SJSA1 (cell line): ENCODE results near the gene RPLP2. TPM values are rescaled to one million over a fixed set of nuclear protein-coding genes. Genes with fewer than 3 reads are reported as not detected.

Experiments used
- DNase-seq, 2 experiments: peaks; one replicate each; pipeline ENCODE4 v3.0.0-alpha.2; 2015 to 2020; ENCODE audit warnings: low spot score in 2 of 2, low read depth in 1 of 2
- H3K27ac ChIP-seq: fragments of 250-450 bp; sonication (Bioruptor Pico); 2 replicates; pipeline ENCODE4 v1.5.1; 2020; ENCODE audit warnings: mild to moderate bottlenecking, moderate library complexity
- H3K27me3 ChIP-seq: fragments of 250-450 bp; sonication (Bioruptor Pico); replicated peaks from 2 replicates; pipeline ENCODE4 v1.5.1; 2020; ENCODE audit warnings: mild to moderate bottlenecking, moderate library complexity
- H3K36me3 ChIP-seq: fragments of 250-450 bp; sonication (Bioruptor Pico); 2 replicates; pipeline ENCODE4 v1.5.1; 2020; ENCODE audit warnings: mild to moderate bottlenecking
- H3K4me1 ChIP-seq: fragments of 250-450 bp; sonication (Bioruptor Pico); replicated peaks from 2 replicates; pipeline ENCODE4 v1.6.1; 2021; ENCODE audit warnings: mild to moderate bottlenecking
- H3K4me3 ChIP-seq: fragments of 250-450 bp; sonication (Bioruptor Pico); 2 replicates; pipeline ENCODE4 v1.5.1; 2020; ENCODE audit warnings: mild to moderate bottlenecking
- H3K9me3 ChIP-seq: fragments of 250-450 bp; sonication (Bioruptor Pico); replicated peaks from 2 replicates; pipeline ENCODE4 v1.5.1; 2020; ENCODE audit warnings: mild to moderate bottlenecking
- total RNA-seq: library from RNA; depleted of rRNA; stranded (reverse); fragments of >200 nt; shearing (Covaris generic); gene quantifications from 2 replicates; pipeline ENCODE4 v1.2.3, GENCODE V29; 2014

Gene RPLP2
- total RNA-seq, 1 experiment from 2014 or later: 706 TPM

- no peak overlapping the region for H3K27ac ChIP-seq
- H3K36me3 ChIP-seq: peaks cover 3% of the 10 kb centered on the region; the same call in 1 of the 2 replicates
- no peaks in the 10 kb centered on the region for H3K27me3 ChIP-seq
- no peak for DNase-seq
- peaks cover 9% of the 10 kb centered on the region for H3K4me1 ChIP-seq
- H3K9me3 ChIP-seq: no peaks in the 10 kb centered on the region
- H3K4me3 ChIP-seq: no peak overlapping the region
These were observed 30.5 kb upstream of the RPLP2 start for GRCh38 chr11:778976-779954.

- Histone ChIP-seq H3K4me3 (no peak overlapping the region), H3K36me3 (peaks cover 3% of the 10 kb centered on the region; the same call in 1 of the 2 replicates), H3K27ac (no peak overlapping the region), H3K4me1 (peaks cover 9% of the 10 kb centered on the region), H3K9me3 (no peaks in the 10 kb centered on the region), H3K27me3 (no peaks in the 10 kb centered on the region)
- DNase-seq: no peak
These were observed 29.7 kb upstream of the RPLP2 start for GRCh38 chr11:779955-780532.

GRCh38 chr11:782264-783174, 27.2 kb upstream of the RPLP2 start:
- Histone ChIP-seq H3K27ac (no peak overlapping the region), H3K4me3 (no peak overlapping the region), H3K4me1 (peaks cover 5% of the 10 kb centered on the region), H3K27me3 (no peaks in the 10 kb centered on the region), H3K9me3 (no peaks in the 10 kb centered on the region), H3K36me3 (peaks cover 3% of the 10 kb centered on the region; the same call in 1 of the 2 replicates)
- no peak for DNase-seq

GRCh38 chr11:783581-784015, 26.2 kb upstream of the RPLP2 start:
- no peaks in the 10 kb centered on the region for H3K27me3 ChIP-seq
- H3K4me3 ChIP-seq: no peak overlapping the region
- H3K4me1 ChIP-seq: no peaks in the 10 kb centered on the region
- 0 out of 2 replicates have a peak, but pooled peaks cover 3% of the 10 kb centered on the region for H3K36me3 ChIP-seq
- DNase-seq: no peak
- H3K9me3 ChIP-seq: no peaks in the 10 kb centered on the region
- H3K27ac ChIP-seq: no peak overlapping the region

- Histone ChIP-seq H3K27me3 (no peaks in the 10 kb centered on the region), H3K27ac (no peak overlapping the region), H3K4me1 (no peaks in the 10 kb centered on the region), H3K36me3 (no peaks in the 10 kb centered on the region), H3K9me3 (no peaks in the 10 kb centered on the region), H3K4me3 (no peak overlapping the region)
- DNase-seq: no peak
These were observed 23.3 kb upstream of the RPLP2 start for GRCh38 chr11:786235-787083.

GRCh38 chr11:787084-787675, 22.6 kb upstream of the RPLP2 start:
- no peaks in the 10 kb centered on the region for H3K36me3 ChIP-seq

GRCh38 chr11:788009-788640, 21.6 kb upstream of the RPLP2 start:
- Histone ChIP-seq H3K27ac (no peak overlapping the region), H3K4me1 (no peaks in the 10 kb centered on the region), H3K9me3 (no peaks in the 10 kb centered on the region), H3K27me3 (no peaks in the 10 kb centered on the region), H3K36me3 (no peaks in the 10 kb centered on the region), H3K4me3 (no peak overlapping the region)
- no peak for DNase-seq

More at GRCh38 chr11:787084-787675, 22.6 kb upstream of the RPLP2 start:
- no peak overlapping the region for H3K4me3 ChIP-seq
- H3K9me3 ChIP-seq: no peaks in the 10 kb centered on the region
- DNase-seq: no peak
- no peaks in the 10 kb centered on the region for H3K27me3 ChIP-seq
- no peak overlapping the region for H3K27ac ChIP-seq
- H3K4me1 ChIP-seq: no peaks in the 10 kb centered on the region

GRCh38 chr11:788953-789940, 20.5 kb upstream of the RPLP2 start:
- Histone ChIP-seq H3K9me3 (no peaks in the 10 kb centered on the region), H3K27ac (no peak overlapping the region), H3K27me3 (no peaks in the 10 kb centered on the region), H3K4me1 (no peaks in the 10 kb centered on the region), H3K4me3 (no peak overlapping the region), H3K36me3 (no peaks in the 10 kb centered on the region)
- no peak for DNase-seq

- Histone ChIP-seq H3K36me3 (no peaks in the 10 kb centered on the region), H3K4me3 (no peak within 1 kb of the TSS), H3K27ac (no peak within 1 kb of the TSS), H3K27me3 (no peaks in the 10 kb centered on the region), H3K9me3 (no peaks in the 10 kb centered on the region), H3K4me1 (no peaks in the 10 kb centered on the region; the same call in 1 of the 2 replicates)
- no peak for DNase-seq
These were observed 19.8 kb upstream of the RPLP2 start, which contains the start of gene CEND1 for GRCh38 chr11:789943-790342. Gene CEND1, minus strand, starts transcription at chr11:790090. Its CDS starts 1,514 bp downstream, at chr11:788576.

GRCh38 chr11:790721-791564, 18.8 kb upstream of the RPLP2 start:
- no peaks in the 10 kb centered on the region for H3K36me3 ChIP-seq
- H3K9me3 ChIP-seq: no peaks in the 10 kb centered on the region
- H3K27me3 ChIP-seq: no peaks in the 10 kb centered on the region
- H3K4me1 ChIP-seq: peaks cover 8% of the 10 kb centered on the region
- H3K27ac ChIP-seq: no peak overlapping the region
- no peak for DNase-seq
- H3K4me3 ChIP-seq: no peak overlapping the region
